ENCODE measurements around the gene TRAPPC3L. TPM values are rescaled to one million over a fixed set of nuclear protein-coding genes. Genes with fewer than 3 reads are reported as not detected.

TRAPPC3L gene
- total RNA-seq, 4 donors from 2014 or later = not detected

GRCh38 chr6:116467096-116467495 is 78.4 kb downstream of the TRAPPC3L start:
- DNase-seq = no peak
- H3K4me1 ChIP-seq = no peaks in the 10 kb centered on the region
- no peak overlapping the region for H3K4me3 ChIP-seq
- H3K27ac ChIP-seq = no peak overlapping the region
- intact Hi-C loops (cut with DNase I; ENCODE audit: low total_unique reads) (no loop called here), in situ Hi-C loops (cut with MboI; ENCODE audit: low sequenced_read_pairs in 4 of 4) (no loop called here)
- H3K27me3 ChIP-seq = no peaks in the 10 kb centered on the region
- H3K9me3 ChIP-seq = no peaks in the 10 kb centered on the region
- ATAC-seq = no peak
- TF ChIP-seq, protein P1, sequence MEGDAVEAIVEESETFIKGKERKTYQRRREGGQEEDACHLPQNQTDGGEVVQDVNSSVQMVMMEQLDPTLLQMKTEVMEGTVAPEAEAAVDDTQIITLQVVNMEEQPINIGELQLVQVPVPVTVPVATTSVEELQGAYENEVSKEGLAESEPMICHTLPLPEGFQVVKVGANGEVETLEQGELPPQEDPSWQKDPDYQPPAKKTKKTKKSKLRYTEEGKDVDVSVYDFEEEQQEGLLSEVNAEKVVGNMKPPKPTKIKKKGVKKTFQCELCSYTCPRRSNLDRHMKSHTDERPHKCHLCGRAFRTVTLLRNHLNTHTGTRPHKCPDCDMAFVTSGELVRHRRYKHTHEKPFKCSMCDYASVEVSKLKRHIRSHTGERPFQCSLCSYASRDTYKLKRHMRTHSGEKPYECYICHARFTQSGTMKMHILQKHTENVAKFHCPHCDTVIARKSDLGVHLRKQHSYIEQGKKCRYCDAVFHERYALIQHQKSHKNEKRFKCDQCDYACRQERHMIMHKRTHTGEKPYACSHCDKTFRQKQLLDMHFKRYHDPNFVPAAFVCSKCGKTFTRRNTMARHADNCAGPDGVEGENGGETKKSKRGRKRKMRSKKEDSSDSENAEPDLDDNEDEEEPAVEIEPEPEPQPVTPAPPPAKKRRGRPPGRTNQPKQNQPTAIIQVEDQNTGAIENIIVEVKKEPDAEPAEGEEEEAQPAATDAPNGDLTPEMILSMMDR (IDR thresholded peaks at IDR 0.05 in 4 of 5, conservative IDR thresholded peaks at IDR 0.05 in 1 of 5) = no peak
- no peak for TF ChIP-seq POLR2A (IDR thresholded peaks at IDR 0.05)
- no peaks in the 10 kb centered on the region for H3K36me3 ChIP-seq

GRCh38 chr6:116465246-116465645 is 80.2 kb downstream of the TRAPPC3L start:
- Histone ChIP-seq H3K9me3 (no peaks in the 10 kb centered on the region), H3K27me3 (no peaks in the 10 kb centered on the region), H3K4me1 (no peaks in the 10 kb centered on the region), H3K36me3 (no peaks in the 10 kb centered on the region), H3K27ac (no peak overlapping the region), H3K4me3 (no peak overlapping the region)
- no peak for ATAC-seq
- intact Hi-C loops (cut with DNase I; ENCODE audit: low total_unique reads) (no loop called here), in situ Hi-C loops (cut with MboI; ENCODE audit: low sequenced_read_pairs in 4 of 4) (no loop called here)
- no peak for DNase-seq
- TF ChIP-seq, protein P1 (IDR thresholded peaks at IDR 0.05 in 4 of 5, conservative IDR thresholded peaks at IDR 0.05 in 1 of 5) = no peak
- no peak for TF ChIP-seq POLR2A (IDR thresholded peaks at IDR 0.05)

DNA sequence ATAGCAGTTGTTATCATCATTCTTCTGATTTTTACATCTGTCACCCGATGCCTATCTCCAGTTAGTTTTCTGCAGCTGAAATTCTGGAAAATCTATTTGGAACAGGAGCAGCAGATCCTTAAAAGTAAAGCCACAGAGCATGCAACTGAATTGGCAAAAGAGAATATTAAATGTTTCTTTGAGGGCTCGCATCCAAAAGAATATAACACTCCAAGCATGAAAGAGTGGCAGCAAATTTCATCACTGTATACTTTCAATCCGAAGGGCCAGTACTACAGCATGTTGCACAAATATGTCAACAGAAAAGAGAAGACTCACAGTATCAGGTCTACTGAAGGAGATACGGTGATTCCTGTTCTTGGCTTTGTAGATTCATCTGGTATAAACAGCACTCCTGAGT is 82.2 kb downstream of the TRAPPC3L start:
- in situ Hi-C loops (cut with MboI; ENCODE audit: low sequenced_read_pairs in 4 of 4) = no loop called here
- DNase-seq (no peak), ATAC-seq (no peak)
- Histone ChIP-seq H3K4me3 (no peak overlapping the region), H3K4me1 (no peaks in the 10 kb centered on the region), H3K36me3 (no peaks in the 10 kb centered on the region), H3K27me3 (no peaks in the 10 kb centered on the region), H3K9me3 (no peaks in the 10 kb centered on the region), H3K27ac (no peak overlapping the region)
- TF ChIP-seq POLR2A (IDR thresholded peaks at IDR 0.05) = no peak
- TF ChIP-seq, protein P1 (IDR thresholded peaks at IDR 0.05 in 4 of 5, conservative IDR thresholded peaks at IDR 0.05 in 1 of 5) = no peak
- intact Hi-C loops (cut with DNase I; ENCODE audit: low total_unique reads) = no loop called here

- DNase-seq = no peak
These were observed 83.3 kb downstream of the TRAPPC3L start for GRCh38 chr6:116461932-116462885.

More at GRCh38 chr6:116461932-116462885, 83.3 kb downstream of the TRAPPC3L start:
- H3K4me1 ChIP-seq = no peaks in the 10 kb centered on the region
- H3K36me3 ChIP-seq = no peaks in the 10 kb centered on the region
- TF ChIP-seq, protein P1 (IDR thresholded peaks at IDR 0.05 in 4 of 5, conservative IDR thresholded peaks at IDR 0.05 in 1 of 5) = no peak
- TF ChIP-seq POLR2A (IDR thresholded peaks at IDR 0.05) = no peak
- intact Hi-C loops (cut with DNase I; ENCODE audit: low total_unique reads) (no loop called here), in situ Hi-C loops (cut with MboI; ENCODE audit: low sequenced_read_pairs in 4 of 4) (no loop called here)
- H3K27me3 ChIP-seq = no peaks in the 10 kb centered on the region
- H3K27ac ChIP-seq = no peak overlapping the region
- ATAC-seq = peak; percentile 45 to 64
- H3K9me3 ChIP-seq = no peaks in the 10 kb centered on the region
- H3K4me3 ChIP-seq = peak overlapping the region; percentile 50 to 71 (median 56)

All from gastrocnemius medialis (tissue), 4 donors.